Measurements from ENCODE around the gene RAB13.
"Not testable (repeated sequence)": the region's sequence is repeated elsewhere in the genome, so short reads cannot be mapped to it uniquely, and the experiment has no call there.

RAB13 gene

DNA sequence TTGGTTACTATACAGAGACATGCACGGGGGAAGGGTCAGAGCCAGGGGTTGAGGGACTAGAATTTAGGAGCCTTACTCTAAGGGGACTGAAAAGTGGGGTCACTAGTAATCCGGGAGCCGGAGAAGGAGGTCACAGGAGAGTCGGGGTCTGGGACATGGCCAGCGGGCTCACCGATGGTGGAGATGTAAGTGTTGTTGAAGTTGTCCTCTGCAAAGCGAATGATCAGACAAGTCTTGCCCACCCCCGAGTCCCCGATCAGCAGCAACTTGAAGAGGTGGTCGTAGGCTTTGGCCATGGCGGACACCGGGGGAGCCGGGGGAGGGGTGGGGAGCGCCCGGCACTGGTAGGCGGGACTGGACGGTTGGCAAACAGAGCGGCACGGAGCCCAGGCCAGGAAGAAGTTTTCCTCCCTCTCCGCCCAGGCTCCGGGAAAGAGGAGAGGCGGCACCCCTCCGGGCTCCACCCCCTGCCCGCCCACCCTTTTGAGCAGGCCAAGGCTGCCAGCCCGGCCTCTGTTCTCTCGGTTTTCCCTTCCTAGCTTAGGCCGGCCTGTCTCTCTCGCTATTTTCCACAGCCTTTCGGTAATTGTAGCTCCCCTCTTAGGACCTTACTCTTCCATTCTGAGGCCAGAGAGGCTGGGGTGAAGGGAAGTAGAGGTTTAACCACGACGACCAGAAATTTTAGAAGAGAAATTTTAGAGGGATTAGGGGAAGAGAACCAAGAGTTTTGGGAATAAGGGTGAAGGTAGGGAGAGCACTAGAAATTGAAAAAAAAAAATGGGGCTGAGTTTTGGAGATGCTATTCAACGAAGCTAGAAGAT lies at the start of gene RAB13:
Gene RAB13, minus strand, starts transcription at position 399 of the 821 bp plus-strand sequence. Its CDS starts 103 bp downstream, at position 296.
- no peak for DNase-seq (ENCODE audit: low read depth)

DNA sequence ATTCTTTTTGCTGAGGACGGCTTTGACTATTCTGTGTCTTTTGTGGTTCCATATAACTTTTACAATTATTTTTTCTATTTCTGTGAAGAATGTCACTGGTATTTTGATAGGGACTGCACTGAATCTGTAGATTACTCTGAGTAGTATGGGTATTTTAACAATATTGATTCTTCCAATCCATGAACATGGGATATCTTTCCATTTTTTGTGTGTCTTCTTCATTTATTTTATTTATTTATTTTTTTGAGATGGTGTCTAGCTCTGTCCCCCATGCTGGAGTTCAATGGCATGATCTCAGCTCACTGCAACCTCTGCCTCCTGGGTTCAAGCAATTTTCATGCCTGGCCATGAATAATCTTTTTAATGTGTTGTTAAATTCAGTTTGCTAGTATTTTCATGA lies 47.6 kb upstream of the RAB13 start:
- not testable (repeated sequence) for DNase-seq (ENCODE audit: low read depth)

DNA sequence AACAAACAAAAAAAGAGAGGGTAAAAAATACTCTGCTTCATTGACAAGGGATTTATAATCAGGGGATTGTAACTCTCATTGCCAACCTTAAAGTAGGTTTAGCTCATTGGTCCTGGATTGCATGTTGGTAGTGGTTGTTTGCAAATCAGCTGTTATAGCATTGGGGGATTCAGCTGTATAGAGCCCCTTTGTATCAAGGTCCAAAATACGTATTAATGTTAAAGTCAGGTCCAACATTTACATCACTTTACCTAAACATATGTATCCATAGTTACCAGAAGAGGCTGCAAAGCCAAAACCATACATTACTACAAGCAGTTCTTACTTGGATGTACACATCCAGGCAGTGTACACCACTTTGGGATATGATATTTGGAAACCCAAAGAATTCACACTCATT lies 33.8 kb upstream of the RAB13 start:
- DNase-seq (ENCODE audit: low read depth) = no peak

DNA sequence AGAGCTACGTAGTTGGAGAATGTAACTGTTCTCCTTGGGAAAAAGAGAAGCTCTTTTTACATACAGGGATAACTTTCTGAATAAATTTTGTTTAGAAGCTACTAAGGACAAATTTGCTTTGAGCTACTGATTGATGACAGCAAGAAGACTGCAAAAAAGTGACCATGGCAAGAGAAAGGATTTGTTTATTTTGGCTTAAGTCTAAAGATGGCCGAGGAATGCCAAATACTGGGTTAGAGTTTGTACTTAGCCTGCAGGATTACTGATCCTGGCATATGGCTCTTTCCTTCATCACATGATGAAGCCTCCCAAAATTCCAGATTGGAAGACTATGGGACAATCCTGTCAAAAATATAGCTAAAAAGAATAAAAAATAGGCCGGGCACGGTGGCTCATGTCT lies 33.1 kb upstream of the RAB13 start:
- no peak for DNase-seq (ENCODE audit: low read depth)

DNA sequence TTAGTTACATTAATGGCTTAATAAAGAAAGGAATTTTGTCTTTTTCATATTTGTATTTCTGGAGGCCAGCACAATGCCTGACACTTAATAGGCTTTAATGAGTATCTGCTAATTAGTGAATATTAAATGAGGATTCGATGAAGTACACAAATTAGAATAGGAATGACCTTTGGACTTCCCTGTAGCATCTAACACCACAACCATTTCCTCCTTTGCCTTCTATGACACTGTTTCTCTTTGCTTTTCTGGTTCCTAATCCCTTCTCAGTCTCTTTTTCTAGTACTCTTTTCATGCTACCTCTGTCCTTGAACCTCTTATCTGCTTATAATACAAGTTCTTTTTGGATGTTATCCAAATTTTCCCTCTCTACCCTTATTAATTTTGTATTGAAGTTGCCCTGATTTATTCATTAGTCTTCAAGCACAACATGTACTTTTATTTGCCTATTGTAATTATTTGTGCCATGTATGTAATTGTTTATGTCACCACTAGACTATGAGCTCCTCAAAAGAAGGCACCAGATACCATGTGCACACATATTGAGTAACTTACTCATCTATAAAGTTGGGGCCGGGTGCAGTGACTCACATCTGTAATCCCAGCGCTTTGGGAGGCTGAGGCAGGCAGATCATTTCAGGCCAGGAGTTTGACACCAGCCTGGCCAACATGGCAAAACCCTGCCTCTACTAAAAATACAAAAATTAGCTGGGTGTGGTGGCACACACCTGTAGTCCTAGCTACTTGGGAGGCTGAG lies 28.2 kb upstream of the RAB13 start:
- no peak for DNase-seq (ENCODE audit: low read depth)

DNA sequence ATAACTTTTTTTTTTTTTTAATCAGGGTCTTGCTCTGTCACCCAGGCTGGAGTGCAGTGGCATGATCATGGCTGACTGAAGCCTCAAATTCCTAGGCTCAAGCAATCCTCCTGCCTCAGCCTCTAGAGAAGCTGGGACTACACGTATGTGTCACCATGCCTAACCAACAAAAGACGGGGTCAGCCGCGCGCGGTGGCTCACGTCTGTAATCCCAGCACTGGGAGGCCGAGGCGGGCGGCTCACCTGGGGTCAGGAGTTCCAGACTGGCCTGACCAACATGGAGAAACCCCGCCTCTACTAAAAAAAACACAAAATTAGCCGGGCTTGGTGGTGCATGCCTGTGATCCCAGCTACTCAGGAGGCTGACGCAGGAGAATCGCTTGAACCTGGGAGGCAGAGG lies 26.4 kb upstream of the RAB13 start:
- not testable (repeated sequence) for DNase-seq (ENCODE audit: low read depth)

DNA sequence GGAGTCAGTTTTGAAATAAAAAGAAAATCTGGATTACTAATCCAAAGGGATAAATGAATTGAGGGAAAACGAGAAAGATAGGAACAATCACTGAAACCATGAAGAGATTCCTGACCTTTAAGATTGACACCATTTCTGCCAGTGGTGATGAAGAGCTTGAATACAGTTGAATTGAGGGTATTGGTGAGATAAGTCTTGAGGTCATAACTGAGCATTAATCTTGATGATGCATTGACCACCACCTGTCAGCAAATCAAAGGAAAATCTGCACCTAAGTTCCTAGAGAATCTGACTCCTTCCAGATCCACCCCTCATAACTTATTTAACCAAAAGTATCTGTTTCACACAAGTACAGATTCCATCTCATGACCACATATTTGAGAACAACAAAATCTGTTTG lies 26.0 kb upstream of the RAB13 start:
- no peak for DNase-seq (ENCODE audit: low read depth)

DNA sequence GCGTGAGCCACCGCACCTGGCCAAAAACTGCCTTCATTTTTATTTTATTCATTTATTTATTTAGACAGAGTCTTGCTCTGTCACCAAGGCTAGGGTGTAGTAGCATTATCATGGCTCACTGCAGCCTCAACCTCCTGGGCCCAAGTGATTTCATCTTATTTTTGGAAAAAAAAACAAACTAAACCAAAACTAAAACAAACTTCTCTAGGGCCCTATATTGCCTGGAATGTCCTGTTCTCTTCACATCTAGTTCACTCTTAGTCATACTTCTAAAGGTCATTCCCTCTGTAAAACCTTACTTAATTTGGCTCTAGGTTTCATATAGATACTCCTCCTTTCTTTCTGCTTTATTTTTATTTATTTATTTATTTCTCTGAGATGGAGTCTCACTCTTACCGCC lies 20.0 kb upstream of the RAB13 start:
- DNase-seq (ENCODE audit: low read depth) = no peak

DNA sequence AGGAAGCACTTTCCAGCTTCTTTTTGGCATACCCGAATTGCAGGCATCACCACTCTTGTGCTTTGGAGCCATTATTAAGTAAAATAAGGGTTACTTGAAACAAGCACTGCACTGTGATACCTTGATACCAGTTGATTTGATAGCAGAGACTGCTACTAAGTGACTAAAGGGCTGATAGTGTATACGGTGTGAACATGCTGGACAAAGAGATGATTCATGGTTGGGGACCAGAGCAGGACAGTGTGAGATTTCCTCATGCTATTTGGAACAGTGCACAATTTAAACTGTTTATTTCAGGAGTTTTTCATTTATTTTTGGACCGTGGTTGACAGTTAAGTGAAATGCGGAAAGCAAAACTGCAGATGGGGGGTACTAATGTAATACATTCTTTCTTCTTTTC lies 14.3 kb upstream of the RAB13 start:
- no peak for DNase-seq (ENCODE audit: low read depth)

DNA sequence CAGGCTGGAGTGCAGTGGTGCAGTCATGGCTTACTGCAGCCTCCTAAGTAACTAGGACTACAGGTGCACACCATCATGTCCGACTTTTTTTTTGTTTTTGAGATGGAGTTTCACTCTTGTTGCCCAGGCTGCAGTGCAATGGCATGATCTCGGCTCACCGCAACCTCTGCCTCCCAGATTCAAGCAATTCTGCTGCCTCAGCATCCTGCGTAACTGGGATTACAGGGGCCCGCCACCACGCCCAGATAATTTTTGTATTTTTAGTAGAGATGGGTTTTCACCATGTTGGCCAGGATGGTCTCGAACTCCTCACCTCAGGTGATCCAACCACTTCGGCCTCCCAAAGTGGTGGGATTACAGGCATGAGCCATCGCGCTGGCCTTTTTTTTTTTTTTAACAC lies 10.7 kb upstream of the RAB13 start:
- DNase-seq (ENCODE audit: low read depth) = not testable (repeated sequence)

DNA sequence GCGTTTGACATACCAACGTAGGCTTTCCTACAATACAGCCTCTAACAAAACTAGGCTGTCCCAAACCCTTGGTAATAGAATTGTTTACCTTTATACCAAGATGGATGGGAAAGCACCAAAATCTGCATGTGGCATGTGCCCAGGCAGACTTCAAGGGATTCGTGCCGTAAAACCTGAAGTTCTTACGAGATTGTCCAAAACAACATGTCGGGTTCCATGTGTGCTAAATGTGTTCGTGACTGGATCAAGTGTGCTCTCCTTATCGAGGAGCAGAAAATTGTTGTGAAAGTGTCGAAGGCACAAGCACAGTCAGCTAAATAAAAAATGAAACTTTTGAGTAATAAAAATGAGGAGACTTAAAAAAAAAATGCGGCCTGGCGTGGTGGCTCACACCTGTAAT lies 9.5 kb upstream of the RAB13 start:
- DNase-seq (ENCODE audit: low read depth) = no peak

DNA sequence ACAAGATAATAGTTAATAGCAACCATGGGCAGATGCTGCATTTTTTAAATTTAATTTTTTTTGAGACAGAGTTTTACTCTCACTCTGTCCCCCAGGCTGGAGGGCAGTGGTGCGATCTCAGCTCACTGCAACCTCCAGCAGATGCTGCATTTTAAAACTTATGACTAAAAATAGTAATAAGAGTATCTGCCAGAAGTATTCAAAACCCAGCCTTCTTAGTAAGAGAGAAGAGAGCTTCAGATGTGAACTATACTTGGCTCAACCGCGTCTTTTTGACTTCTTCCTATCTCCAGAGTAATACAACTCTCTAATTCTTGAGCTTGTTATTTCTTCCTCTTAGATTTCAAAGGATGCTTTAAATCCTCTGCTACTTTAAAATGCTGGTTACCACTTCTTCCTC lies 9.1 kb upstream of the RAB13 start:
- DNase-seq (ENCODE audit: low read depth) = no peak

DNA sequence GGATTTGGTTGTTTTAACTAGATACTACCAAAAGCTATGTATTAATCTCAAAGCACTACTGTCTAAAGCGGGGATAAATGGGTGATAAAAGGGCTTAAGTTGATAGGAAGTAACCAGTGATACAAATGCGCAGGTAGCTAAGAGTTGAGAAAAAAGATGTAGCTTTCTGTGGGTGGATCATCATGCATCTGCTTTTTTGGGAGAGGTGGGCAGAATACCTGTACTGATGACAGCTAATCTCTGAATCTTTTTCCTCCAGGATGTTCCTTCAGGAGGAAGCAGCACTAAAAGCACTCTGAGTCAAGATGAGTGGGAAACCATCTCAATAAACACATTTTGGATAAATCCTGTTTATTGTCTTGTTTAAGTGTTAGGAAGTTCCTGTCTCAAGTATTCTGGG lies 5.7 kb upstream of the RAB13 start:
- DNase-seq (ENCODE audit: low read depth) = no peak

DNA sequence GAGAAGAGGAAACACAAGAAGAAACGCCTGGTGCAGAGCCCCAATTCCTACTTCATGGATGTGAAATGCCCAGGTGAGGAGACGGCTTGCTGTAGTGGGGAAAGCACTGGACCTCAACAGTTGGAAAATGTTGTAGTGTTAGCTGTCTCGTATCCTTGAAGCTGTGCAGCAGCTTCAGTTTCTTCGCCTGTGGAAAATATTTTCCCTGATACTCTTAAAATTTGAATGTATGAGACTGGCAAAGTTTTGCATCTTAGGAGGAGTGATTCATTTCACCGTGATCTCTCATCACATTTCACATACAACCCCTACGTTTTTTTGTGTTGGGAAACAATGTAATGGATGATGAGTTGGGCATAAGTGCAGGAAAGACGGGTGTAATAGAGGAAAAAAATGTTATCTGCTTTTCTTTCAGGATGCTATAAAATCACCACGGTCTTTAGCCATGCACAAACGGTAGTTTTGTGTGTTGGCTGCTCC lies 5.1 kb upstream of the RAB13 start:
- no peak for DNase-seq (ENCODE audit: low read depth)

DNA sequence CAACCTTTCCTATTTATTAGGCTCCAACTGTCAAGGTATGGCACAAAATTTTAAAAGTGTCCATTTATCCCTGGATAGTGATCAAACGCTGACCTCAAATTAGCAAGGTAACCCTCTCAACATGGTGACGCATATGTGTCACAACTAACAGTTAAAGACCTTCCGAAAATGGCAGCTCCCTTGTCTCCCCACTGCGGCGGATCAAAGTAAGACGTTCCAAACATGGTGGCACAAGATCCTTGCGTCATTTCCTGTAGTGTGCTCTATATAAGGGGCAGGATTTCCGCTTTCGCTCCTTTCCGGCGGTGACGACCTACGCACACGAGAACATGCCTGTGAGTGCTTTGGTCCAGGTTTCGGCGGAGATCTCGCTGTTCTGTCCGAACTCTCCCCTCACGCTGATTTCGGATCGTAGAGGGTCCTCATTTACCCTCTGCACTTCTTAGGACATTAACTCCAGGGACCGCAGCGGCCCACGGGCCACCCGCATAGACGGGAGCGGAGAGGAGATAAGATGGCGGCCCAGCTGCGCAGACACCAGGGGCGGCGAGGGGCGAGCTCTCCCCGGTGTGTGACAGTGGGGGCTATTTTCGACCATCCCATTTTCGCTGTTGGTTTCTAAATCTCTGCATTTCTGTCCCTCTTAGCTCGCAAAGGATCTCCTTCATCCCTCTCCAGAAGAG lies 4.5 kb upstream of the RAB13 start, which contains the start of gene RPS27:
Gene RPS27, plus strand, starts transcription at position 295 of the 683 bp plus-strand sequence. Its CDS starts 35 bp downstream, at position 330.
- peak; percentile 87 for DNase-seq (ENCODE audit: low read depth)

DNA sequence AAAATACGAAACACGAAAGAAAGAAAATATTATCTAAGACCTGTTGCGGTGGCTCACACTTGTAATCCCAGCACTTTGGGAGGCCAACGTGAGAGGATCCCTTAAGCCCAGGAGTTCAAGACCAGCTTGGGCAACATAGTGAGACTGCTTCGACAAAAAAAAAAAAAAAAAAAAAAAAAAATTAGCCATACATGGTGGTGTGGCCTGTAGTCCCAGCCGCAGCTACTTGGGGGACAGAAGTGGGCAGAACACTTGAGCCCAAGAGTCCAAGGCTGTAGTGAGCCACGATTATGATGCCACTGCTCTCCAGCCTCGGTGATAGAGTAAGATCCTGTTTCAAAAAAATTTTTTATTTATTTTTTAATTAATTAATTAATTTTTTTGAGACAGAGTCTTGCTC lies 1.5 kb upstream of the RAB13 start:
- no peak for DNase-seq (ENCODE audit: low read depth)

DNA sequence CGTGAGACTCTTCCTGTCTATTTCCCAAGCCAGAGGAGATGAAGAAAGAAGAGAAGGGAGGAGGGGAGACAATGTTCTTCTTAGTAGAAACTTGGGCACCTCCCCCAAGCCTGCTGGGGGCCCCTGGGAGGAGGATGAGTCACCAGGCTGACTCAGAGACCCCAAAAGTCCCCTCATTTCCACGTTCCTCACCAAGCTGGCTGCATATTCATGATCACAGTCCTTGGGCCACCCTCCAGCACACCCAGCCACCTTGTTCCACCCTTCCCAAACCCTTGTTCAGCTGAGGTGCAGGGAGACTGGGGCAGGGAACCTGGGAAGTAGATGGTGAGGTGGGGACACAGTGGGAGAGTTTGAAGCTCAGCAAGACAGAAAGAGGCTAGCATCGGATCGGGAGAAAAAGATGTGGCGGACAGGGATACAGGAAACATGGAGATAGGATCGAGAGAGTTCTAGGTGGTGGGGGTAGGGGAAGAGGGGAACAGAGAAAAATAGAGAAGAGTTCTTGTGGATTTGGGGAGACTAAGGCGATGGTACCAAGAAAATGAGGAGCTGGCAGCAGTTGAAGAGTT lies 712 bp downstream of the RAB13 start:
- no peak for DNase-seq (ENCODE audit: low read depth)

DNA sequence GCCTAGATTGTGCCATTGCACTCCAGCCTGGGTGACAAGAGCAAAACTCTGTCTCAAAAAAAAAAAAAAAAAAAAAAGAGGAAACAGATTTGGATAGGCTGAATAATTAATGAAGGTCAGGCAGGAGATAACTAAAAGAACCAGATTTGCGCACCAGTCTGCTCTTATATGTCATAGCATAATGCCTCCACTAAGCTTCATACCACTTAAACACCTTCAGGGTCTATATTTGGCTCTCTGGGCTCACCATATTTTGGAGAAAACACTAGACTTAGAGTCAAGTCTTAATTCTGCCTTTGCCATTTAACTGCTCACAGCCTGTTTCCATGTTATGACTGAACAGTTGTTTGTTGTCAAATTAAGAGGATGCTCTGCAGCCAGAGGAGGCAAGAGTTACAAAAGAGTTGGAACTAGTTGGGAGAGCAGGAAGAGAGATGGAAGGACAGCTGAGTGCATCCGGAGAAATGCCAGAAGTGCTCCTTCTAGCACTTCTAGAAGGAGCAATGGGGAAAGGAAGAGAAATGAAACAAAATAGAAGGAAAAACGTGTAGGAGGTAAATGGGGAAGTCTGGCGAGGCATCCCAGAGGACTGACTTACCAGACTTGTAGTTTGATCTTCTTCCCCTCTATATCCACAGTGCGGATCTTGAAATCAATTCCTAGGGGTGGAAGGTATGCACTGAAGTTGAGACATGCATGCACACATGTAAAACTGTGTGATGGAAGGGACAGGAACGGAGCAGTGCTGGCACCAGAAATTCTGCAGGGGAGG lies 1.8 kb downstream of the RAB13 start:
- DNase-seq (ENCODE audit: low read depth) = no peak

DNA sequence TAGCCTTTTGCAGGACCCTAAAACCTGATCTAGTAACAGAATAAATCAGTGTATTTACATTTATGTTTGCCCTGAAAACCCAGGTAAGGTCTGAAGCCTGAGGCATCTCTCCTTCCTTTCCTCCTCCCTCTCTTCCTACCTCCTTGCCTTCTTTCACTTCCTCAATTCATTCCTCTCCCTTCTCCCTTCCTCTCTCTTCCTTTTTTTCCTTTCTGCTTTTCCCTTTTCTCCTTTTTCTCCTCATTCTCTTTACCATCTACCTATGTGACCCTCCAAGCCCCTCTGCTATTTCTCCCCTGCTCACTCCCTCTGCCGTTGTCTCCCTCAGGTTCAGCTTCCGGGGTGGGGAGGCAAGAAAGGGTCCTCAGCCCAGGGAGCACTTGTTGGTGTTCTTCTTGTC lies 4.4 kb downstream of the RAB13 start:
- not testable (repeated sequence) for DNase-seq (ENCODE audit: low read depth)

DNA sequence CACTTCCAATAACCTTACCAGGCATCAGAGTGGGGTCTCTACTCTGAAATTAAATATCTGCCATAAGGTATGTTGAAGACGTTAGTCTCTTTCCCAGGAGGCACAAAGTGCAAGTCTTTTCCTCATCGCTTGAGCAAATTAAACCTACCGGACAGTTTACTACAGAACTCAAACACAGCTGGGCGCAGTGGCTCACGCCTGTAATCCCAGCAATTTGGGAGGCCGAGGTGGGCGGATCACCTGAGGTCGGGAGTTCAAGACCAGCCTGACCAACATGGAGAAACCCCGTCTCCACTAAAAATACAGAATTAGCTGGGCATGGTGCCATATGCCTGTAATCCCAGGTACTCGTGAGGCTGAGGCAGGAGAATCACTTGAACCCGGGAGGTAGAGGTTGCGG lies 7.0 kb downstream of the RAB13 start:
- not testable (repeated sequence) for DNase-seq (ENCODE audit: low read depth)

DNA sequence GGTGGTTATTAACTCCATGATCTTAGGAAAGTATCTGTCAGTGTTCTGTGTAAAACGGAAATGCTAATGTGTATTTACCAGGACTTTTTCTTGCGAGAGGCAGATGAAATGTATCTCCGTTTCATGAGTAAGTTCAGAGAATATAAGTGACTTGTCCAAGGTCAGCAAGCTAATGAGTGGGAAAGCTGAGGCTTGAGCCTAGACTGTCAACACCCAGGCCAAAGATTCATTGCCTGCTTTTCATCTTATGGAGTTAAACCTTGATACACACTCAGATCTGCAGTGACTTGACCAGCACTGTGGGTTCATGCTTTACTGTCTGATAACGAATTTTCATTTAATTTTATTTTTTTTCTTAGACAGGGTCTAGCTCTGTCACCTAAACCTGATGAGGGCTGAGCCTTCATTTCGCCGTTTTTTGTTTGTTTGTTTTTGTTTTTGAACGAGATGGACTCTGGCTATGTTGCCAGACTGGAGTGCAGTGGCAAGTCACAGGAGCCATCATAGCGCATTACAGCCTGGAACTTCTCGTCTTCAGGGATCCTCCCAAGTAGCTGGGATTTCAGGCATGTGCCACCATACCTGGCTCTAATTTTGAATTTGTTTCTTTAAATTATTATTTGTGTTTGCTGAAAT lies 7.7 kb downstream of the RAB13 start:
- no peak for DNase-seq (ENCODE audit: low read depth)
